Left ventricle myocardium superior (tissue), 1 donor: ENCODE results near the gene CTIF. TPM values are rescaled to one million over a fixed set of nuclear protein-coding genes. Genes with fewer than 3 reads are reported as not detected.

ENCODE experiments used
- ATAC-seq: fragments of 200-7000 bp; cut with Tn5 transposase; one replicate; pipeline ENCODE4 v1.9.1; 2020; ENCODE audit warnings: mild to moderate bottlenecking, moderate library complexity
- DNase-seq: peaks from one replicate; pipeline ENCODE4 v3.0.0-alpha.2; 2020
- intact Hi-C: fragments of 100-400 bp; cut with micrococcal nuclease; formaldehyde crosslinking; loops from one replicate; pipeline ENCODE4 v1.11.0; 2022
- total RNA-seq: library from RNA; stranded (reverse); fragmentation: NEBNext Ultra II Directional; extraction: Animal tissue kit (Norgen Biotek cat#: 25700); gene quantifications from one replicate; pipeline ENCODE4 v1.2.1, GENCODE V29; 2021
- donor health status: DM: no; HTN: yes; CAD: no; lungs with severe emphysema.

Gene CTIF
- total RNA-seq, 1 donor from 2014 or later: 59.9 TPM

- intact Hi-C loops: loop anchor here (10.0 kb wide), 1 partner anchor 65 kb away; no protein-coding TSS in a partner anchor
- DNase-seq (peak; percentile 42), ATAC-seq (peak; percentile 57)
These were observed 71.3 kb downstream of the CTIF start for GRCh38 chr18:48609820-48610815.

- ATAC-seq (peak; percentile 4), DNase-seq (no peak)
- intact Hi-C loops: no loop called here
These were observed 72.4 kb downstream of the CTIF start for GRCh38 chr18:48611203-48611602.

DNA sequence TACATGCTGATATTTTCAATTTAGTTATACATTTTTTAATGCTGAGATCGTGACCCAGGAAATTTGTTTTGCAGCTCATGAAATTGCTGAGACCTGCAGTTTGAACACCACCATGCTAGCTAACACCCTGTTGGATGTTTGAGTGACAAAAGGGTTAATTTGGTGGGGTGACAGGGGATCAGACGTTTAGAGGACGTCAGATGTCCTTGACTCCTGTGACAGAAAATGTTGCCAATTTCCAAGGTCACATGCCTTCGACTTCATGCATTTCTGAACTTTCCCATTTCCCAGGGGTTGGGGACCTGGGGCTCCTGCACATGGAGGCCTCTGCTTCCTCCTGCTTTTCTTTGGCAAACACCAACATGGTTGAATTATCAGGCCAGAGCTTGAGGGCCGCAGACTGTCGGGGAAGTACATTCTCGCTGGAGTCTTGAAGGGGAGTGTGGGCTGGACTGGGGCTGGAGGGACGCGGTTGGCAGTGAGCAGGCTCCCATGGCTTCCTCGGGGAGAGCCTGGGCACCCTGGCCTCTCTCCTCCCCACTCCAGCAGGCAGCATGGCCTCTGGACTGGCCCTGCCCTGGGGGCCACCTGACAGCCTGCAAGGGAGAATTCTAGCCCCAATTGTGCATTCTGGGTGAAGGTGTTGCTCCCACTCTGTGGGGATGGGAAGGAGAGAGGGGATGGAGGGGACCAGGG is 73.1 kb downstream of the CTIF start:
- intact Hi-C loops: no loop called here
- ATAC-seq (no peak), DNase-seq (no peak)

DNA sequence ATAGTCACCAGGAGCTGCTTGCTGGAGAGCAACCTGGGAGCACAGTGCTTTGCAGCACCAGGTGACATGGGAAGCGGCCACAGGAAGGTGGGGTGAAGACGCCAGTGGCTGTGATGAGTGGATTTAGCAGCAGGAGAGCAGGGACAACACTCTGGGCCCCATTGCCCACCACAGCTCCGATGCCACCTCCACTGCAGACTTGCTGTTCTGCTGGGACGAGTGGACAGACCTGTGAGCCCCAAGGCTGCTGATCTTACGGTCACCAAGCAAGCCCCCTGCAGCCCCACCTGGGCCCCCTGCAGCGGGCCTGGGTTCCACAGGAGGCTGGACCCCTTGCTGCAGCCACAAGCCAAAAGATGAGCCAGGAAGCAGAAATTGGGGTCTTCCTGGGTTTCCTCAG is 73.7 kb downstream of the CTIF start:
- no peak for DNase-seq
- intact Hi-C loops: no loop called here
- ATAC-seq: no peak

DNA sequence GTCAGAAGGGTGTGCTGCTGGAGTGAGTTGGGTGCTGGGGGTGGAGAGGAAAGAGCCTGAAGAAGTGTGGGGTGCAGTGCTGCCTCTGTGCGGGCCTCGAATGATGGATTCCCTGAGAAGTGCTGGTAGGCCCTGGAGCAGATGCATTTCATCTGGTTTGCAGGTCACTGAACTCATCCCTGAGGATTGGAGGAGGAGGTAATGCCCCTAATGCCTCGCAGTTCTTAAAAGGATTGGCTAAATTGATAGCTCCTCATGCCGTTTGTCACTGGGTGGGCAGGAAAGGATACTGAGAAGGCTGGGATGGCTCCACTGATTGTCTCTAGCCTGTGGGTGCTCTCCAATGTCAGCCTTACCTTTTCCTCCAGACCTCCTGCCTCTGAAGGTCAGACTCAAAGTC is 74.1 kb downstream of the CTIF start:
- ATAC-seq (no peak), DNase-seq (no peak)
- intact Hi-C loops: no loop called here

GRCh38 chr18:48613589-48614404 is 75.0 kb downstream of the CTIF start:
- intact Hi-C loops: no loop called here
- peak; percentile 65 for DNase-seq
- ATAC-seq: peak; percentile 52

DNA sequence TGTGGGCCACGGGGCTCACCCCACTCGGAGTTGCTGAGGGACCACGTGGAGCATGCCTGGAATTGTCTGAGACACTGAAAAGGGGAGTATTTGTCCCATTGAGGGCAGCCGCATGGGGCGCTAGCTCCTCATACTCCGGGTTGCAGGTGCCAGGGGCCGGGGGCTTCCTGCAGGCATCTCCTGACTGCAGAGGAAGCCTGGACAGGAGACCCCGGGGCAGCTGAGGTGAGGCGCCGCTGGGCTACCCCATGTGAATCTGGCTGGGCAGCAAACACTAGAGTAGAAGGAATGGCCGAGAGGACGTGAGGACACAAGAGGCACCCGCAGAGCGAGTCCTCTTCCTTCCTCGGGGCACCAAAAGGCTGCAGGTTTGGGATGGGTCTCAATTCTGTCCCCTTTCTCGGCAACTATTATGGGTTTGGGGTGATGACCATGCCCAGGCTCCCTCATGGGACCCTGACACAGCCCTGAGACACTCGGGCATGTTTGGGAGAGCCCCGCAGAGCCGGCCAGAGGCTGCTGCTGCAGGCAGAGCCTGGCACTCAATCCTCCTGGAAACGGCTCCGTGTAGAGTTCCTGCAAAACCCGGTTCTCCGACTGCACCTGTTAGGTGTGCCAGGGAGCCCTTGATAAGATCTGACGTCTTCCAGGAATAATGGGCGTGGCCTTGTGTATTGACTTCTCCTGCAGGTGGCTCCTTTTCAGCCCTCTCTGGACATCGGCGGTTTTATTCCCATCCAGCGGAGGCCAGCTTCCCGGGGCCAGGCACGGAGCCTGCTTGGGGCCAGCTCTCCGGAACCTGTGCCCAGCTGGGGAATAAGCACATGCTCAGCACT is 77.0 kb downstream of the CTIF start:
- DNase-seq: no peak
- ATAC-seq: peak; percentile 35
- intact Hi-C loops: no loop called here

- ATAC-seq: peak; percentile 29
- intact Hi-C loops: no loop called here
- DNase-seq: no peak
These were observed 77.8 kb downstream of the CTIF start for GRCh38 chr18:48616484-48617255.

- intact Hi-C loops: no loop called here
- DNase-seq (no peak), ATAC-seq (no peak)
These were observed 79.1 kb downstream of the CTIF start for GRCh38 chr18:48617844-48618497.

DNA sequence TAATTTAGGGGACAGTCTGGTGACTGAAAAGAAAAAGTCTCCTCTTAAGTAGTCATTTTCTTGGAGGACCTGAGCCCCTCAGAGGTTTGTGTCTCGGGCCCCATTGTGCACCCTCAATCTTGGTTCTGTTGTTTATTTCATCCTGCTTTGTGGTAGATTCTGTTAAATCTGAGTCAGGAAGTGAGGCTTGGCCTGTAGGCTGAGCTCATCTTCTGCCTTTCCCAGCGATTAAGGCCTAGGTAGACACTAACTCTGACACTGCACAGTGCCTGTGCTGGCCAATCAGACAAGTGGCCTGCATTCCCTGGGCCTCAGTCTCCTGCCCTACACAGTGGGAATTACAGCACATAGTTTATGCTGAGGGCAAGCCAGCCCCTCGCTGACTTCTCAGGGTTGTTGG is 80.2 kb downstream of the CTIF start:
- intact Hi-C loops: no loop called here
- no peak for DNase-seq
- no peak for ATAC-seq

DNA sequence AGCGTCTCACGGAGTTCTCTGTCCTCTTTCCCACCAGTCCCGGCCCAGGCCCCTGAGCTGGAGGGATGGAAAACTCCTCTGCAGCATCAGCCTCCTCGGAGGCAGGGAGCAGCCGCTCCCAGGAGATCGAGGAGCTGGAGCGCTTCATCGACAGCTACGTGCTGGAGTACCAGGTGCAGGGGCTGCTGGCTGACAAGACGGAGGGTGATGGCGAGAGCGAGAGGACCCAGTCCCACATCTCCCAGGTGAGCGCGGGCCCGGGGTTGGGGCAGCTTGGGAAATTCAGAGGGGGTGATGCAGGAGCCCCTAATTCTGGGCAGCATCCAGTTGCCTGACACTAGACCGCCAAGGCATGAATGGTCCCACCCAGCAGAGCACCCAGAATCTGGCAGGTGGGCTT is 80.7 kb downstream of the CTIF start:
- no peak for ATAC-seq
- intact Hi-C loops: no loop called here
- DNase-seq: no peak

DNA sequence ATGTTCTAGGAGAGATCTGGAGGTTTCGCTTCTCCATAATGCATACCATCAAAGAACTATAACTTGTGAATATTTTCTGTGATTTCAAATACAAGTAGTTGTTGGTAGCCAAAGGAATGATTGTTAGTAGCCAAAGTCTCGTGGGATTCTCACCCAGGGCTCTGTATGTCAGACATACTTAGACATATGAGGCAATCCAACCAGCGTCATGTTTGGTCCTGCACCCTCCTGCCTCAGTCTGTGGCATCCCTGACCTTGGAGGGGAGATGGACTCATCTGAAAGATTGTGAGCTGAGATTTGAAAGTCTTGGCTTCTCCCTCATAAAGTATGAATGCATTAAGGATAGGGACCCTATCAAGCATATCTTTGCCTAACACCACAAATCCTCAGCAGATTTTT is 81.2 kb downstream of the CTIF start:
- intact Hi-C loops: no loop called here
- DNase-seq (no peak), ATAC-seq (no peak)

DNA sequence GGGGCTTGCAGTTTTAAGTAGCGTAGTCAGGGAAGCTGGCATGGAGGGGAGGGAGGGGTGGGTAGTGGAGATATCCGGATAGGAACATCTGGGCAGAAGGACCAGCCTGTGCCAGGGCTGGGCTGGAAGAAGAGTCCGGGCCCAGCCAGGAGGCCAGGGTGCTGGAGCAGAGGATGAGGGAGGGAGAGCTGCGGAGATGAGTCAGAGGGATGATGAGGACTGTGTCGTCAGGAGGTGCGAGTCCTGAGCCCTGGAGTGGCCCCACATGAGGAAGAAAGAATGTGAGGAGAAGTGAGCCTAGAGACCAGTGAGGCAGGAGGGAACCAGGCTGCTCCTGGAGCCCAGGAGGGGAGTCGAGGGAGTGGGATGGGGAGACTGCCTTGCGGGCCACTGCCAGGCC is 82.4 kb downstream of the CTIF start:
- intact Hi-C loops: no loop called here
- DNase-seq (no peak), ATAC-seq (no peak)

DNA sequence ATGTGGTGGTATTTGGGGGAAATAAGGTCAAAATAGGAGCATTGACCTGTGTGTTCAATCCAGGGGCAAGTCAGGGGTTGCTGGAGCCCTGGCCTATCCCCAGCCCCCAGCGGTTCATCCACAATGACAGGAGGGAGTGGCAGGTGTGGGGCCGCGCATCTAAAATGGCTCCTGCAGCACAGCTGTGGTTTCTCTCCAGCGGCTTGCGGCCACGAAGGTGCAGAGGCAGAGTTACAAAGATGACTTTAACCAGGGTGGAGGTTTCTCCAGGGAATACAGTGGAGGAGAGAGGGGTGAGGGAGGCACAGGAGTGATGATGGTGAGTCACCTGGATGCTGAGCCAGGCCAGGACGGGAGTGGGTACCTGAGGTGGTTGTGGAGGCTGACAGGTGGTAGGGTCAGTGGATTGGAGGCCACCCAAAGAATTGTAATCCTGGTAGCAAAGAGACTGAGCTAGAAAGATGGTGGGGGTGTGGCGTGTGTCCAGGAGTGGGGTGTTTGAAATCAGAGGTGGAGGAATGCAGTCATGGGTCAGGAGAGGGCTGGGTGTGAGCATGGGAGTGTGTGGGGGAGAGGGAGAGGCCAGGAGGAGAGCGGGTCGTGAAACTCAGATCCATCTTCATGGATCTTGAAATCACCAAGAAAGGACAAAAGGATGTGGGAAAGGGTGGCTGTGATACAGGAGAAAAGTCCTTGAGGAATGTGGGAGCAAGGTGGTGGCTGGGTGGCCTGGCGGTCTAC is 83.2 kb downstream of the CTIF start:
- DNase-seq (no peak), ATAC-seq (peak; percentile 16)
- intact Hi-C loops: no loop called here

- intact Hi-C loops: no loop called here
These were observed 84.1 kb downstream of the CTIF start for GRCh38 chr18:48622911-48623431.

DNA sequence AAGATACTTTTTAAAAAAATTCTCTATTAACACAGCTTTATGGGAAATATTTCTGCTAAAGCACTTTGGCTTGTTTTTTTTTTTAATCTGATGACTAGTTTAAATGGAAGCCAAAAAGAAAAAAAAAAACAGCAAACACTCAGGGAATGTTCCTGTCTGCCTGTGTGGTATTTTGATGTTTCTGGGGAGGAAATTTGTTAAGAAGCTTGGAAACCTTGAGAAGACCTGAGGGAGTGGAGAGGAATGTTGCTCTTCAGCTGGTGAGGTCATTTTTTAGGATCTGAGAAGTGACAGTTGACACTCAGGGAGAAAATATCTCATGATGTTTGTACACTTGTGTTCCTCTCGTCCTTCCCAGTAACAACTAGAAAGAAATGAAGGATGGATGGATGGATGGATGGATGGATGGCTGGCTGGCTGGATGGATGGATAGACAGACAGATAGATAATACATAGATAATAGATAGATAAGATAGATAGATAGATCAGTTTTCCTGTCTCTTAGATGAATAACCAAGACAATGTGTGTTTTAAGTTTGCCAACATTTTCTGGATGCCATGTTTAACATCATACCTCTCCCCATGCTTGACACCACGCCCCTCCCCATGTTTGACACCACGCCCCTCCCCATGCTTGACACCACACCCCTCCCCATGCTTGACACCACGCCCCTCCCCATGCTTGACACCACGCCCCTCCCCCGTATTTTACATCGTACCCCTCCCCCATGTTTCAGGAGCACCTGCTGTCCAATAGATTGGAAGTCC is 84.8 kb downstream of the CTIF start:
- intact Hi-C loops: no loop called here
- DNase-seq (no peak), ATAC-seq (no peak)

More at GRCh38 chr18:48622911-48623431, 84.1 kb downstream of the CTIF start:
- ATAC-seq (no peak), DNase-seq (no peak)
